Uterus (tissue), 4 donors: ENCODE data around the gene KNOP1. TPM values are rescaled to one million over a fixed set of nuclear protein-coding genes. Genes with fewer than 3 reads are reported as not detected.
A peak's percentile ranks its signal among the peaks of the same experiment; 100 is the strongest.

Source experiments
- DNase-seq, 2 donors: peaks; one replicate each; pipeline ENCODE4 v3.0.0-alpha.2; 2019 to 2020
- H3K27ac ChIP-seq, 2 donors: fragments of 200-600 bp; sonication (generic); 1 replicate in 1 of 2; 2 replicates in 1 of 2; pipeline ENCODE4 v1.5.1; 2016 to 2018
- H3K27me3 ChIP-seq, 2 donors: fragments of 200-600 bp; sonication (generic); one replicate each; pipeline ENCODE4 v1.5.1; 2018 to 2019; ENCODE audit warnings: control low read depth in 1 of 2
- H3K36me3 ChIP-seq, 2 donors: fragments of 200-600 bp; sonication (generic); one replicate each; pipeline ENCODE4 v1.5.1; 2019; ENCODE audit warnings: control low read depth in 1 of 2
- H3K4me1 ChIP-seq, 2 donors: fragments of 200-600 bp; sonication (generic); one replicate each; pipeline ENCODE4 v1.5.1; 2018 to 2019; ENCODE audit warnings: control low read depth in 1 of 2
- H3K4me3 ChIP-seq, 2 donors: fragments of 200-600 bp; sonication (generic); 1 replicate in 1 of 2; 2 replicates in 1 of 2; pipeline ENCODE4 v1.5.1; 2018 to 2019; ENCODE audit warnings: mild to moderate bottlenecking in 1 of 2
- H3K9me3 ChIP-seq, 2 donors: fragments of 200-600 bp; sonication (generic); one replicate each; pipeline ENCODE4 v1.5.1; 2019; ENCODE audit warnings: control low read depth in 1 of 2
- CTCF ChIP-seq, 4 experiments: fragments of 200-600 bp in 2 of 4; fragments of 450-650 bp in 2 of 4; sonication (generic) in 2 of 4; IDR thresholded peaks; one replicate each; pipeline ENCODE4 v1.5.1; 2016 to 2019; ENCODE audit warnings: antibody characterized with exemption in 4 of 4, mild to moderate bottlenecking in 2 of 4, moderate library complexity in 1 of 4
- POLR2A ChIP-seq, 2 donors: fragments of 450-650 bp; IDR thresholded peaks; one replicate each; pipeline ENCODE4 v1.6.1; 2016; ENCODE audit warnings: antibody characterized with exemption in 2 of 2, mild to moderate bottlenecking in 1 of 2, moderate library complexity in 1 of 2
- intact Hi-C: fragments of 100-400 bp; cut with DNase I; formaldehyde crosslinking; loops from one replicate; pipeline ENCODE4 v1.15.1; 2023; ENCODE audit warnings: low total_unique reads
- total RNA-seq, 4 donors: library from RNA; depleted of rRNA in 3 of 4; stranded (reverse); fragments of >200 nt in 3 of 4; gene quantifications; one replicate each; pipeline versions ENCODE4 v1.1.0 to v1.2.4, GENCODE V29; 2014 to 2023
- donor health status: DM: yes; HTN: yes; CAD: no.

Gene KNOP1
- total RNA-seq, 4 donors from 2014 or later, result 1.5 to 20.5 (median 9.4) TPM

GRCh38 chr16:19703172-19703889 lies 14.7 kb downstream of the KNOP1 start:
- Histone ChIP-seq H3K27ac (peak overlapping the region; percentile 53 to 68), H3K27me3 (no peaks in the 10 kb centered on the region), H3K36me3 (no peaks in the 10 kb centered on the region), H3K4me1 (peaks cover 0 to 4% of the 10 kb centered on the region in 2 donors), H3K4me3 (no peak overlapping the region), H3K9me3 (no peaks in the 10 kb centered on the region)
- TF ChIP-seq CTCF (IDR thresholded peaks at IDR 0.05) (no peak), POLR2A (IDR thresholded peaks at IDR 0.05) (no peak)
- no peak for DNase-seq
- intact Hi-C loops, result no loop called here

DNA sequence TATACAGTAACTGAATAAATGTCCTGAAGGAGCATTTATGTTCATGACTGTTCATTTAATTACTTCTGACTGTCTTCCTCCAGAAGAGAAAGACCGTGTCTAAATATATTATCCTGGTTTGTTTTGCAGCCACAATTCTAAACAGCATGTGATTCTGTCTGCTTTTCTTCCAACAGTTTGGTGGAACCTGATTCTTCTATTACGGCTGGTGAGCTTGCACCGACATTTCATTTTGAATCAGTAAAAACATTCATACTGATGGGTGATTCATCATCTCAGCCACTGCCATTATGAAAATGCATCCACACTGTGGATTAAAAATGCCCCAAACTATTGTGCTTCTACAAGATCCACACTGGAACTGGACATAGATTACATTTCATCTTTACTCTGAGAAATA lies 16.9 kb downstream of the KNOP1 start:
- Histone ChIP-seq H3K27me3 (no peaks in the 10 kb centered on the region), H3K36me3 (no peaks in the 10 kb centered on the region), H3K4me3 (no peak overlapping the region), H3K27ac (peak overlapping the region; percentile 68 to 85), H3K9me3 (no peaks in the 10 kb centered on the region), H3K4me1 (peaks cover 0 to 4% of the 10 kb centered on the region in 2 donors)
- intact Hi-C loops, result no loop called here
- TF ChIP-seq CTCF (IDR thresholded peaks at IDR 0.05) (no peak), POLR2A (IDR thresholded peaks at IDR 0.05) (no peak)
- DNase-seq, result no peak

- intact Hi-C loops, result no loop called here
- Histone ChIP-seq H3K4me3 (no peak overlapping the region), H3K27me3 (no peaks in the 10 kb centered on the region), H3K36me3 (no peaks in the 10 kb centered on the region), H3K27ac (peak overlapping the region; percentile 68 to 85), H3K4me1 (peaks cover 0 to 4% of the 10 kb centered on the region in 2 donors), H3K9me3 (no peaks in the 10 kb centered on the region)
- peak; percentile 55 to 65 for DNase-seq
- TF ChIP-seq POLR2A (IDR thresholded peaks at IDR 0.05), result no peak
- no peak for TF ChIP-seq CTCF (IDR thresholded peaks at IDR 0.05)
These were observed 17.7 kb downstream of the KNOP1 start for GRCh38 chr16:19700319-19700781.

- H3K27me3 ChIP-seq, result no peaks in the 10 kb centered on the region
- H3K4me1 ChIP-seq, result peaks cover 0 to 4% of the 10 kb centered on the region in 2 donors
- H3K27ac ChIP-seq, result peak overlapping the region; percentile 68 to 85
- H3K36me3 ChIP-seq, result no peaks in the 10 kb centered on the region
- intact Hi-C loops, result loop anchor here (10.0 kb wide), 1 partner anchor 185 kb away; the partner anchor contains the start of gene GPRC5B
- no peak for DNase-seq
- H3K4me3 ChIP-seq, result no peak overlapping the region
- no peaks in the 10 kb centered on the region for H3K9me3 ChIP-seq
- TF ChIP-seq POLR2A (IDR thresholded peaks at IDR 0.05), result no peak
- no peak for TF ChIP-seq CTCF (IDR thresholded peaks at IDR 0.05)
These were observed 18.6 kb downstream of the KNOP1 start for GRCh38 chr16:19699472-19699871.
